ENCODE measurements around the gene C4A. TPM values are rescaled to one million over a fixed set of nuclear protein-coding genes. Genes with fewer than 3 reads are reported as not detected.
A peak's percentile ranks its signal among the peaks of the same experiment; 100 is the strongest.
"Not testable (repeated sequence)": the region's sequence is repeated elsewhere in the genome, so short reads cannot be mapped to it uniquely, and the experiment has no call there.

C4A gene
- polyA plus RNA-seq, 2 of the 4 experiments (the other 2 are of a cell fraction) = 1.4 to 1.6 TPM

DNA sequence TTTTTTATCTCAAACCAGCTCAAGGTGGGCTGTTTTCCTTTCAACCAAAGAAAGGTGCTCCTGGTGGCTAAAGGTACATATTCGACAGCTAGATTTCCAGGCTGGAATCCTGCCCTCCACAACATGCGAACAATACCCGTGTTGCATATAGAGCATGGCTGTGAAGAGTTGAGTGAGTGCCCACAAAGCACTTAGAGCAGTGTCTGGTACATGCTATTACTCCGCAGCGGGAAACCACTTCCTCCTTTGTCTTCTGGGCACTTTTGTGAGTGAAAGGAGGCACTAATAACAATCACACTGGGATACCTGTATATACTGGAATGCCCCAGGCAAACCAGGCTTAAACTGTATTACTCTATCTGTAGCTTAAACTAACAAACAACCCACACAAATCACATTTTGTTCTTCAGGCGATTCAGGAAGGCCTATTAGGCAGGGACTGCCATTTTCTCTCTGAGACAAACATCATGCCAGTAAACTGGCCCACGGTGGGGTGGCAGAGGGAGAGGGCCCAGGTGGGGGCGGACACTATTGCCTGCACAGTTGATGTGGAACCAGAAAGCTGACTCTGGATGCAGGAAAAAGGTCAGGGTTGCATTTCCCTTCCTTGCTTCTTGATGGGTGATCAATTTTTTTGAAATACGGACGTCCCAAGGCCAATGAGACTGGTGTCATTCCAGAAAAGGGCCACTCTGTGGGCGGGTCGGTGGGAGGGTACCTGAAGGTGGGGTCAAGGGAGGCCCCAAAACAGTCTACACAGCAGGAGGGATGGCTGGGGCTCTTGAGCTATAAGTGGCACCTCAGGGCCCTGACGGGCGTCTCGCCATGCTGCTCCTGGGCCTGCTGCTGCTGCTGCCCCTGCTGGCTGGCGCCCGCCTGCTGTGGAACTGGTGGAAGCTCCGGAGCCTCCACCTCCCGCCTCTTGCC is 56.0 kb downstream of the C4A start, which contains the start of gene CYP21A2:
TSS of gene CYP21A2 (plus strand) at position 818 of the 927 bp plus-strand sequence. CDS start at position 826, 8 bp downstream.
- H3K27ac ChIP-seq; H3K4me1 ChIP-seq; POLR2A ChIA-PET; FAIRE-seq; H3K4me2 ChIP-seq; H3K9me3 ChIP-seq; DNase-seq (ENCODE audit: low read depth in 1 of 2, low spot score in 1 of 2); CTCF ChIA-PET; H3K4me3 ChIP-seq: not testable (repeated sequence)
- WGBS (ENCODE audit: missing lambda C conversion rate) = 55% methylated on average over 8 of the region's 19 CpGs
- ATAC-seq = 0 out of 6 replicates have a peak, but pooled peaks of 1 of the 2 experiments have one; percentile 15

DNA sequence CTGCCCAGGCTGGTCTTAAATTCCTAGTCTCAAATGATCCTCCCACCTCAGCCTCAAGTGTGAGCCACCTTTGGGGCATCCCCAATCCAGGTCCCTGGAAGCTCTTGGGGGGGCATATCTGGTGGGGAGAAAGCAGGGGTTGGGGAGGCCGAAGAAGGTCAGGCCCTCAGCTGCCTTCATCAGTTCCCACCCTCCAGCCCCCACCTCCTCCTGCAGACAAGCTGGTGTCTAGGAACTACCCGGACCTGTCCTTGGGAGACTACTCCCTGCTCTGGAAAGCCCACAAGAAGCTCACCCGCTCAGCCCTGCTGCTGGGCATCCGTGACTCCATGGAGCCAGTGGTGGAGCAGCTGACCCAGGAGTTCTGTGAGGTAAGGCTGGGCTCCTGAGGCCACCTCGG is 57.0 kb downstream of the C4A start:
- DNase-seq (ENCODE audit: low read depth in 1 of 2, low spot score in 1 of 2); ATAC-seq; H3K9me3 ChIP-seq; POLR2A ChIA-PET; H3K4me3 ChIP-seq; H3K4me1 ChIP-seq; FAIRE-seq; CTCF ChIA-PET; H3K4me2 ChIP-seq; H3K27ac ChIP-seq: not testable (repeated sequence)
- 80% methylated on average over 1 of the region's 5 CpGs for whole genome bisulfite sequencing (ENCODE audit: missing lambda C conversion rate)

DNA sequence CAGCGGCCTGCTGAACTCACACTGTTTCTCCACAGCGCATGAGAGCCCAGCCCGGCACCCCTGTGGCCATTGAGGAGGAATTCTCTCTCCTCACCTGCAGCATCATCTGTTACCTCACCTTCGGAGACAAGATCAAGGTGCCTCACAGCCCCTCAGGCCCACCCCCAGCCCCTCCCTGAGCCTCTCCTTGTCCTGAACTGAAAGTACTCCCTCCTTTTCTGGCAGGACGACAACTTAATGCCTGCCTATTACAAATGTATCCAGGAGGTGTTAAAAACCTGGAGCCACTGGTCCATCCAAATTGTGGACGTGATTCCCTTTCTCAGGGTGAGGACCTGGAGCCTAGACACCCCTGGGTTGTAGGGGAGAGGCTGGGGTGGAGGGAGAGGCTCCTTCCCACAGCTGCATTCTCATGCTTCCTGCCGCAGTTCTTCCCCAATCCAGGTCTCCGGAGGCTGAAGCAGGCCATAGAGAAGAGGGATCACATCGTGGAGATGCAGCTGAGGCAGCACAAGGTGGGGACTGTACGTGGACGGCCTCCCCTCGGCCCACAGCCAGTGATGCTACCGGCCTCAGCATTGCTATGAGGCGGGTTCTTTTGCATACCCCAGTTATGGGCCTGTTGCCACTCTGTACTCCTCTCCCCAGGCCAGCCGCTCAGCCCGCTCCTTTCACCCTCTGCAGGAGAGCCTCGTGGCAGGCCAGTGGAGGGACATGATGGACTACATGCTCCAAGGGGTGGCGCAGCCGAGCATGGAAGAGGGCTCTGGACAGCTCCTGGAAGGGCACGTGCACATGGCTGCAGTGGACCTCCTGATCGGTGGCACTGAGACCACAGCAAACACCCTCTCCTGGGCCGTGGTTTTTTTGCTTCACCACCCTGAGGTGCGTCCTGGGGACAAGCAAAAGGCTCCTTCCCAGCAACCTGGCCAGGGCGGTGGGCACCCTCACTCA is 57.7 kb downstream of the C4A start:
- H3K4me1 ChIP-seq; H3K9me3 ChIP-seq; POLR2A ChIA-PET; H3K4me3 ChIP-seq; H3K27ac ChIP-seq; CTCF ChIA-PET; H3K4me2 ChIP-seq; FAIRE-seq; DNase-seq (ENCODE audit: low read depth in 1 of 2, low spot score in 1 of 2): not testable (repeated sequence)
- peak in 1 of 2 experiments; percentile 44; a peak in 3 of 6 replicates for ATAC-seq
- 60% methylated on average over 5 of the region's 24 CpGs for WGBS (ENCODE audit: missing lambda C conversion rate)

DNA sequence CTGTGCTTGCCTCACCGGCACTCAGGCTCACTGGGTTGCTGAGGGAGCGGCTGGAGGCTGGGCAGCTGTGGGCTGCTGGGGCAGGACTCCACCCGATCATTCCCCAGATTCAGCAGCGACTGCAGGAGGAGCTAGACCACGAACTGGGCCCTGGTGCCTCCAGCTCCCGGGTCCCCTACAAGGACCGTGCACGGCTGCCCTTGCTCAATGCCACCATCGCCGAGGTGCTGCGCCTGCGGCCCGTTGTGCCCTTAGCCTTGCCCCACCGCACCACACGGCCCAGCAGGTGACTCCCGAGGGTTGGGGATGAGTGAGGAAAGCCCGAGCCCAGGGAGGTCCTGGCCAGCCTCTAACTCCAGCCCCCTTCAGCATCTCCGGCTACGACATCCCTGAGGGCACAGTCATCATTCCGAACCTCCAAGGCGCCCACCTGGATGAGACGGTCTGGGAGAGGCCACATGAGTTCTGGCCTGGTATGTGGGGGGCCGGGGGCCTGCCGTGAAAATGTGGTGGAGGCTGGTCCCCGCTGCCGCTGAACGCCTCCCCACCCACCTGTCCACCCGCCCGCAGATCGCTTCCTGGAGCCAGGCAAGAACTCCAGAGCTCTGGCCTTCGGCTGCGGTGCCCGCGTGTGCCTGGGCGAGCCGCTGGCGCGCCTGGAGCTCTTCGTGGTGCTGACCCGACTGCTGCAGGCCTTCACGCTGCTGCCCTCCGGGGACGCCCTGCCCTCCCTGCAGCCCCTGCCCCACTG is 58.6 kb downstream of the C4A start:
- POLR2A ChIA-PET; H3K4me1 ChIP-seq; H3K27ac ChIP-seq; FAIRE-seq; CTCF ChIA-PET; H3K9me3 ChIP-seq; DNase-seq (ENCODE audit: low read depth in 1 of 2, low spot score in 1 of 2); H3K4me2 ChIP-seq; H3K4me3 ChIP-seq: not testable (repeated sequence)
- ATAC-seq = peak in 1 of 2 experiments; percentile 10; a peak in 2 of 6 replicates
- WGBS (ENCODE audit: missing lambda C conversion rate) = no CpG with 5 or more reads among the region's 43 CpGs

DNA sequence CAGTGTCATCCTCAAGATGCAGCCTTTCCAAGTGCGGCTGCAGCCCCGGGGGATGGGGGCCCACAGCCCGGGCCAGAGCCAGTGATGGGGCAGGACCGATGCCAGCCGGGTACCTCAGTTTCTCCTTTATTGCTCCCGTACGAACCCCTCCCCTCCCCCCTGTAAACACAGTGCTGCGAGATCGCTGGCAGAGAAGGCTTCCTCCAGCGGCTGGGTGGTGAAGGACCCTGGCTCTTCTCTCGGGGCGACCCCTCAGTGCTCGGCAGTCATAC is 59.1 kb downstream of the C4A start:
- ATAC-seq; DNase-seq (ENCODE audit: low read depth in 1 of 2, low spot score in 1 of 2); POLR2A ChIA-PET; H3K9me3 ChIP-seq; H3K27ac ChIP-seq; FAIRE-seq; CTCF ChIA-PET; H3K4me1 ChIP-seq; H3K4me3 ChIP-seq; H3K4me2 ChIP-seq: not testable (repeated sequence)
- no CpG with 5 or more reads among the region's 13 CpGs for WGBS (ENCODE audit: missing lambda C conversion rate)

DNA sequence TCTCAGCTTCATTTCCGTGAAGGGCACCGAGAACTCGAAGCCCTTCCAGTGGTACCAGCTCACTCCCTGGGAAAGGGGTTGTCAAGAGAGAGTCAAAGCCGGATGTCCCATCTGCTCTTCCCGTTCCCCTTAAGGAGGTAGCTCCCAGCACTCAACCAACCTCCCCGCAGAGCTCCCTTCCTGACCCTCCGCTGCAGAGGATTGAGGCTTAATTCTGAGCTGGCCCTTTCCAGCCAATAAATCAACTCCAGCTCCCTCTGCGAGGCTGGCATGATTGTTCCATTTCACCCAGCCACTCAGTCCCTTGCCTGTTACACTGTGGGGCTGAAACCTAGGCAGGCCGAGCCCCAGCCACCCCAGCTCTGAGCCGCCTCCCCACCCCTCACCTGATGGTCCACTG is 59.5 kb downstream of the C4A start:
- H3K27ac ChIP-seq; H3K4me2 ChIP-seq; H3K4me3 ChIP-seq; H3K9me3 ChIP-seq; FAIRE-seq; POLR2A ChIA-PET; H3K4me1 ChIP-seq; ATAC-seq; CTCF ChIA-PET; DNase-seq (ENCODE audit: low read depth in 1 of 2, low spot score in 1 of 2): not testable (repeated sequence)
- 58% methylated on average over 4 of the region's 10 CpGs for WGBS (ENCODE audit: missing lambda C conversion rate)

DNA sequence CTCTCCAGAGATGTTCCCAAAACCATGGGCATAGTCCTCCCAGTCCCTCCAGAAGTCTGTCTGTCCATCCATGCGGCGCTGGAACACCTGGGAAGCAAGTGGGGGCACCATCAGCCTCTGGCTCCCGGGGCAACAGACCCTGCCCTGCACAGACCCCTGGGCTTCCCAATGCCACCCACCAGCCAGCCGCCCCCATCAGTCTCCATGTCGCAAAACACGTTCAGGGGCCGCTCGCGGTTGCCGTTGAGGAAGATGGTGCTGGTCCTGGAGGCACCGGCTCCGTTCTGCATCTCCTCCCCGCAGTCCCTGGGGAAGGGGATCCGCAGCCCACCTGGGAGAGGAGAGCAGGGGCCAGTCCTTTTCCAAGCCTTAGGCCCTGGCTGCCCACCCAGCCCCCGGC is 60.4 kb downstream of the C4A start:
- WGBS (ENCODE audit: missing lambda C conversion rate) = no CpG with 5 or more reads among the region's 15 CpGs
- H3K4me3 ChIP-seq; H3K4me2 ChIP-seq; H3K27ac ChIP-seq; ATAC-seq; H3K9me3 ChIP-seq; FAIRE-seq; CTCF ChIA-PET; POLR2A ChIA-PET; DNase-seq (ENCODE audit: low read depth in 1 of 2, low spot score in 1 of 2): not testable (repeated sequence)
- peaks cover 10% of the 10 kb centered on the region for H3K4me1 ChIP-seq

DNA sequence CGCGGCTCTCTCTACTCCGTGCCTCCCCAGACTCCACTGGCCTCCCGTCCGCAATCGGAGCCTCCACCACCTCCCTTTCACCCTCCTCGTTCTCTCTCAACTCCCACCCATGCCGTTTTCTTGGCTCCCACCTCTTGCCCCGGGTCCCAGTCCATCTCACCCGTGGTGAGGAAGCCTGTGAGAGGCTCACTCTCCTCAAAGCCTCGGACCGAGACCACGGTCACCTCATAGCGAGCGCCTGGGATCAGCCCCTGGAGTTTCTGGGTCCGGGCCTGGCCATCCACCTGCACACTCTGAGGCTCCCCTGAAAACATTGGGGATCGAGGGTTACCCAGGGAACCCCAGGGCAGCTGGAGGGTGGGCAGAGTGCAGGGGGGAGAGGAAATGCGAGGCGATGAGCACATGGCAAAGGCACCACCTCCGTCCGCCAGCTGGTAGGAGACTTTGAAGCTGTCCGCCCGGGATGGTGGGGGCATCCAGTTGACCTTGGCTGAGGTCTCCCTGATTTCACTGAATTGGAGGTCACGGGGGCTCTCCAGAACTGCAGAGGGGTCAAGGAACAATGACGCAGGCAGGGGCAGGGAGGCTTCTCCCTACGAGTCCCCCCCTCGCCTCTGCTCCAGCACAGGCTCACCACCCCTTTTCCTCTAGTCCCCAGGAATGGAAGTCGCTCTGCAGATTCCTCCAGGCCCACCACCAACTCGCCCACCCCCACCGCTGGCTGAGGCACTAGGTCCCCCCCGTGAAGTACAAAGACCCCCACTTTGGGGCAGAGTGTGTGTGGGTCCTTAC is 61.9 kb downstream of the C4A start:
- H3K4me3 ChIP-seq; H3K27ac ChIP-seq; FAIRE-seq; ATAC-seq; DNase-seq (ENCODE audit: low read depth in 1 of 2, low spot score in 1 of 2); H3K4me2 ChIP-seq; POLR2A ChIA-PET; H3K9me3 ChIP-seq; CTCF ChIA-PET: not testable (repeated sequence)
- H3K4me1 ChIP-seq = peaks cover 20% of the 10 kb centered on the region
- 64% methylated on average over 13 of the region's 31 CpGs for WGBS (ENCODE audit: missing lambda C conversion rate)

DNA sequence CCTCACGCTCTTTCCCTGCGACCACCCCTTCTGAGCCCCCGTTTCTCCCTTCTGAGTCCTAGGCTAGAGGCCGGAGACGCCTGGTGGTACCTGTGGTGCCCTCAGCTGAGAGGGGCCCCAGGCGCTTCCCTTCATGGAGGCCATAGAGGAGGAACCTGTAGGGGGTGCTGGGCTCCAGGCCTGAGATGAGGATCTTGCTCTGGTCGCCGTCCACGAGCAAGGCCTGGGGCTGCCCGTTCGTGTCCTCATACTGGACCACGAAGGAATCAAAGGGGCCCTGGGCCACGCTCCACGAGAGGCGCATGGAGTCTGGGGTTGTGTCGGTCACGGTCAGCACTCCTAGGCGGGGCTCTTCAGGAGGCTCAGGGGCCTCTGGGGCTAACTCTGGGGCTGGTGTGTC is 63.1 kb downstream of the C4A start:
- H3K4me1 ChIP-seq = peaks cover 20% of the 10 kb centered on the region
- H3K4me3 ChIP-seq; H3K4me2 ChIP-seq; DNase-seq (ENCODE audit: low read depth in 1 of 2, low spot score in 1 of 2); CTCF ChIA-PET; H3K9me3 ChIP-seq; FAIRE-seq; ATAC-seq; POLR2A ChIA-PET; H3K27ac ChIP-seq: not testable (repeated sequence)
- no CpG with 5 or more reads among the region's 18 CpGs for WGBS (ENCODE audit: missing lambda C conversion rate)
